Motor neuron (in vitro differentiated cells): ENCODE data around the gene PCSK4. TPM values are rescaled to one million over a fixed set of nuclear protein-coding genes. Genes with fewer than 3 reads are reported as not detected.
"Not testable (repeated sequence)": the region's sequence is repeated elsewhere in the genome, so short reads cannot be mapped to it uniquely, and the experiment has no call there.

ENCODE experiments used
- ATAC-seq, 8 experiments: fragments of 200-7000 bp; cut with Tn5 transposase; replicated peaks in 6 of 8; 2 replicates each; pipeline ENCODE4 v1.8.0; 2021; ENCODE audit warnings: mild to moderate bottlenecking in 8 of 8, moderate library complexity in 8 of 8
- H3K27ac ChIP-seq, 2 donors: fragments of 250-450 bp; sonication (Bioruptor Pico); 2 replicates each; pipeline ENCODE4 v1.9.0; 2021; ENCODE audit warnings: antibody characterized with exemption in 2 of 2, mild to moderate bottlenecking in 2 of 2, moderate library complexity in 1 of 2
- H3K4me1 ChIP-seq, 2 donors: fragments of 250-450 bp; sonication (Bioruptor Pico); replicated peaks in 1 of 2; 2 replicates each; pipeline ENCODE4 v1.6.1; 2021; ENCODE audit warnings: antibody characterized with exemption in 2 of 2, mild to moderate bottlenecking in 2 of 2, moderate library complexity in 1 of 2
- H3K4me3 ChIP-seq, 5 donors: fragments of 250-450 bp; sonication (Bioruptor Pico); 2 replicates each; pipeline ENCODE4 v1.9.0; 2021; ENCODE audit warnings: antibody characterized with exemption in 5 of 5, mild to moderate bottlenecking in 5 of 5, moderate library complexity in 4 of 5
- WGBS, 10 experiments: fragments of 450-650 bp; shearing (Covaris generic); methylation state at CpG; one replicate each; pipeline ENCODE4 v1.0.0; 2022; 5-methylcytosine and 5-hydroxymethylcytosine counted together
- in situ Hi-C, 9 experiments: fragments of 400-800 bp; cut with MboI; loops; one replicate each; pipeline ENCODE4 v1.15.0; 2021; ENCODE audit warnings: low sequenced_read_pairs in 9 of 9, low pct_unique_long_range_greater_than_20kb in 2 of 9; ENCODE audit not compliant: unreplicated experiment in 9 of 9
- total RNA-seq, 8 experiments: library from RNA; unstranded; fragments of 300-600 nt; gene quantifications; 2 replicates each; pipeline versions ENCODE4 v1.2.3 to v1.2.4, GENCODE V29; 2022

The PCSK4 gene
- total RNA-seq, 8 experiments from 2014 or later: 1.9 to 5.6 (median 4.4) TPM

DNA sequence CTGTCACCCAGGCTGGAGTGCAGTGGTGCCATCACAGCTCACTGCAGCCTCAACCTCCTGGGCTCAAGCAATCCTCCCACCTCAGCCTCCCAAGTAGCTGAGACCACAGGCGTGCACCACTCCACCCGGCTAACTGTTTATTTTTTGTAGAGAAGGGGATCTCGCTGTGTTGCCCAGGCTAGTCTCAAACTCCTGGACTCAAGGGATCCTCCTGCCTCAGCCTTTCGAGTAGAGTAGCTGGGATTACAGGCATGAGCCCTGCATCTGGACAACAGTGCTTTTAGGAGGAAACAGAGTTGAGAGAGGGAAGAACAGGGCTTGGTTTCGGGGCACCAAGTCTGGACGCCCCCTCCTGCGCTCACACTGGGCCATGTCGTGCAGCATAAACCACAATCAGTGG, 29.7 kb upstream of the PCSK4 start:
- ATAC-seq, in situ Hi-C loops: not testable (repeated sequence)

DNA sequence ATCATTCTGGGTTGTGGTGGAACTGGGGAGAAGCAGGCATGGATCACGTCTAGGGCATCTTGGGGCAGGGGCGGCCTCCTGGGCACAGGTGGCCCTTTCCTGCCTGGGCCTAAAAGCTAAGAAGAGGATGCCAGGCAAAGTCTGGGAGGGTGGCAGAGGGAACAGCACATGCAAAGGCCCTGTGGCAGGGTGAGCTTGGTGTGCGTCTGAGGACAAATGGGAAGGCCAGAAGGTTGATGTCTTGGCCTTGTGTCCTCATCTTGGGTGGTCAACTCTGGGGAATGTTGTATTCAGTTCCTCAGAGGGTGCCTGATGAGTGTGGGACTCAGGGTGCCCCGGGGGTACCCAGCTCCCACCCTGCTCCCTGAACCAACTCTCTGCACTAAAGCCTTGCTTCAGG, 28.3 kb upstream of the PCSK4 start:
- in situ Hi-C loops: no loop called here
- 17 to 100% (median 56%) methylated on average over 1 to 2 of the region's 4 CpGs; no CpG with 5 or more reads in 6 of the 10 experiments for WGBS, 10 experiments

More for the DNA sequence above, 29.7 kb upstream of the PCSK4 start:
- WGBS, 10 experiments: 0 to 100% (median 65%) methylated on average over 1 to 7 of the region's 8 CpGs; no CpG with 5 or more reads in 4 of the 10 experiments
- not testable (repeated sequence) for H3K4me3 ChIP-seq, H3K27ac ChIP-seq, H3K4me1 ChIP-seq

DNA sequence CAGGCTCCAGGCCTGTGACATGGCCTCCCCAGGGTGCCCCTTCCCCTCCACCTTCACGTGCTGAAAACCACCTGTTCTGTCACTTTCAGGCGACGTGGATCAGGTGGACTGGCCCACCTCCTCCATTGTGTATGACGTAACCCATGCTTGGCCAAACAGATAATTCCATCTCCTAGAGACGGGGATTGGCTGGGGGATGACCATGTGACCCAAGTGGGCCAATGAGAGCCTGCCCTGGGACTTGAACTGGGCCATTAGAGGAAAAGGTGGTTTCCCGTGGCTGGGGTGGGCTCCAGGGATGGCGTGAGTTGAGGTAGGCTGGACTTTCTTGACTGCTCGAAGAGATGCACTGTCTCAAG, 26.2 kb upstream of the PCSK4 start:
- Histone ChIP-seq H3K27ac (no peak overlapping the region), H3K4me3 (no peak overlapping the region), H3K4me1 (peaks cover 0 to 10% of the 10 kb centered on the region in 2 donors)
- 45 to 81% (median 77%) methylated on average over 1 to 6 of the region's 8 CpGs; no CpG with 5 or more reads in 6 of the 10 experiments for WGBS, 10 experiments
- in situ Hi-C loops: no loop called here
- ATAC-seq: no peak

More for the DNA sequence above, 28.3 kb upstream of the PCSK4 start:
- no peak for ATAC-seq
- Histone ChIP-seq H3K4me3 (no peak overlapping the region), H3K27ac (no peak overlapping the region), H3K4me1 (peaks cover 0 to 2% of the 10 kb centered on the region in 2 donors)

DNA sequence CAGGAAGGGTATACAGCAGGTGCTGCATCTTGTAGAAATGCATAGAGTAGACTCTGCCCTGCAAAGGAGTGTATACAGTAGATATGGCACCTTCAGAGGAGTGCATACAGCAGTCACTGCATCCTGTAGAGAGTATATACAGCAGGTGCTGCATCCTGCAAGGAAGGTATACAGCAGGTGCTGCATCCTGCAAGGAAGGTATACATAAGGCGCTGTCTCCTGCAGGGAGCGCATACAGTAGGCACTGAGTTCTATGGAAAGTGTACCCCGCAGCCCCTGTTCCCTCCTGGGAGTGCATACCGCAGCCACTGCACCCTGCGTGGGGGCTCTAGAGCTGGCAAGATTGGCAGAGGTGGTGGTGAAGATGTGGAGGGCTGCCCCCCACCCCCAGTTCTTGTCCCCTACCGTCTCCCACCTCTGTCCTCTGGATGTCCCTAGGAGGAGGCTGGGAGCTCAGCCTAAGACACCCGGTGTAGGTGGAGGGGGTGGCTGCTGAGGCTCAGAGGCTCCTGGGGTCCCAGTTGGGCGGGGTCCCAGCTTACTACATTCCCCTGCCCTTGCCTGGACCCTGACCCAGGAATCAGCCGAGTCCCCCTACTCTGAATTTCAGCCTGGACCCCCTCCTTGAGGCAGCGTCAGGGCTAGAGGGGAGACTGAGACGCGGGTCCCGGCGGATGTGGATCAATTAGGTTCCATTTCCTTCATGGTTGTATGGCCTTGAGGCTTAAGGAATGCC, 25.0 kb upstream of the PCSK4 start:
- WGBS, 10 experiments: 30 to 87% (median 62%) methylated on average over 2 to 5 of the region's 14 CpGs; no CpG with 5 or more reads in 7 of the 10 experiments

DNA sequence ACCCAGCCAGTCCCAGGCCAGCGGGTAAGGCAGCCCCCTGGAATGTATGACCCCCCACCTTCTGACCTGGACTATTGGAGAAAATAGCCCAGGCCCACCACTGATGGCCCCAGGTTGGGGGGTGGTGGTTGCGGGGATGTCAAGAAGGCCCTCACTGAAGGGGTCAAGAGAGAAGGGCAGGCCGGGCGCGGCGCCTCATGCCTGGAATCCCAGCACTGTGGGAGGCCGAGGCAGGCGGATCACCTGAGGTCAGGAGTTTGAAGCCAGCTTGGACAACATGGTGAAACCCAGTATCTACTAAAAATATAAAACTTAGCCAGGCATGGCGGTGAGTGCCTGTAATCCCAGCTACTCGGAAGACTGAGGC, 24.1 kb upstream of the PCSK4 start:
- in situ Hi-C loops: no loop called here
- WGBS, 10 experiments: 16 to 83% (median 55%) methylated on average over 1 to 4 of the region's 10 CpGs; no CpG with 5 or more reads in 4 of the 10 experiments
- Histone ChIP-seq H3K4me3 (no peak overlapping the region), H3K4me1 (peaks cover 0 to 10% of the 10 kb centered on the region in 2 donors), H3K27ac (no peak overlapping the region)
- ATAC-seq: no peak

More for the DNA sequence above, 25.0 kb upstream of the PCSK4 start:
- Histone ChIP-seq H3K27ac (no peak overlapping the region), H3K4me1 (peaks cover 0 to 10% of the 10 kb centered on the region in 2 donors), H3K4me3 (no peak overlapping the region)
- in situ Hi-C loops: no loop called here
- no peak for ATAC-seq

DNA sequence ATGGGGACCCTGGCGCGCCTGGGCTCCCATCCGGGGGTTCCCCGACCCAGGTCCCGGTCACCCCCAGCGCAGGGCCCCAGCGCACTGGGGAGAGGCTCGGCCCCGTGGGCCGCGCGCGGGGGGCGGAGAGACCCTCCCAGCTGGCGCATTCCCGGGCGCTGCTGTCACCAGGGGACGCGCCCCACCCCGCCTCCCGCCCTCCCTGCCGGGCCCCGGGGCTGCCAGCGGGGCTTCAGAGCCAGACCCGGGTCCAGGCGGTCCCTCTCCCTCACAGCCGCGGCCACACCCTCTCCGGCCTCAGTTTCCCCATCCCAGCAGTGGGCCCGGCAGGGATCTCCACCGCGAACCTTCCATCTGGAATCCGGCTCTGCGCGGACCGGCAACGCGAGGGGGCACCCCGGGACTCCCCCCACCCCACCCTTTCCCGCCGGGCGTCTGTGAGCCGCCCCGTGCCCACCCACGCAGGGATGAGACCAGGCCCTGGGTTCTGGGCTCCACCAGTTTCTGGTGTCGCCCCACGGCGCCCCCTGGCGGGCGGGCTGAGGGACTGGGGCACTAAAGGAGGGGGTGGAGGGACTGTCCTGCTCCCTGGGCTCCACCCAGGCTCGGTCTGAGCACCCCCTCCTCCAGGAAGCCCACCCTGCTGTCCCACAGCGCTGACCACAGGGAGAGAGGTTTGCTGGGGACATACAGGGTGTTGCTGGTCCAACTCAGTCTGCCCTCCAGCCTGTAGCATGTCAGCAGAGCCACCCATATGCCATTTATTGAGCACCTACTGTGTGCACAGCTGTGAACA, 23.5 kb upstream of the PCSK4 start:
- Histone ChIP-seq H3K4me3 (peak overlapping the region in 3 of 5 donors; percentile 20 to 25 (median 24)), H3K27ac (no peak overlapping the region), H3K4me1 (peaks cover 0 to 10% of the 10 kb centered on the region in 2 donors)
- WGBS, 10 experiments: 5% methylated on average over 4 of the region's 52 CpGs; no CpG with 5 or more reads in 9 of the 10 experiments
- in situ Hi-C loops: no loop called here
- peak; percentile 55 to 67 (median 60) for ATAC-seq

DNA sequence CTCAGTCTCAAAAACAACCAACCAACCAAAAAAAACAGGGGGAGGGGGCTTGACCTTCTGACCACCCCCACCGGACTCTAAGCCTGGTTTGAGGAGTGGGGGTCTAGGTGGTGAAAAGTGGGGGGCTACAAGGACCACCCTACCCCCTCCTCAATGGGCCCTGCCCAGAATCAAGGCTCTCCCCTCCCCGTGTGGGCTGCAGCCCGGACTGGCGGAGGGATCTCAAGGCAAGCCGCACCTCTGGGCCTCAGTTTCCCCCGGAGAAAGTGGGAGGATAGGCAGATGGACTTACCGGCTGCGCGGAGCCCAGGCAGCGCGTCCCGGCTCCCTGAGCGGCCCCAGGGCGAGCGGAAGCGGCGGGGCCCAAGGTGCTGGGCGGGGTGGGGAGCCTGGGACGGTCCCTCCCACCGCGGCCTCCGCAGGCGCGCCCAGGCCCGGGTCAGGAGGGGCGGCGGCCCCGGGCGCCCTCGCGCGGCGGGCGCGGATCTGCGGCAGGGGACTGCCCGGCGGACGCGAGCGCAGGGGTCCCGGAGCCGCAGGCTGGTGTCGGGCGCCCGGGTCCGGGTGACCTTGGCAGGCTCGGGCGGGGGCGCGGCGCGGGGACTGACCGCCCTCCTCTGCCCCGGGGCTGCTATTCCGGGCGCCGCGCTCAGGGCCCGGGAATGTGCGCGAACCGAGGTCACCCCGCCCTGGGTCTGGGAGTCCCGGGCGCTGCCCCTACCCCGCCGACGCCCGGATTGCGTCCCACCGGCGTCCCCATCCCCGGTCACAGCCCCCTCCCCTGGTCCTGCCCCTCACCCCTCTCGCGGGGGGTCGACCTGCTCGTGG, 22.7 kb upstream of the PCSK4 start, which contains the start of gene ADAMTSL5:
ADAMTSL5 (minus strand) TSS at position 349 of the 828 bp plus-strand sequence. CDS start 2,076 bp downstream, outside the sequence.
- in situ Hi-C loops: no loop called here
- Histone ChIP-seq H3K4me1 (peaks cover 0 to 10% of the 10 kb centered on the region in 2 donors), H3K4me3 (peak within 1 kb of the TSS in 3 of 5 donors; percentile 20 to 25 (median 24)), H3K27ac (no peak within 1 kb of the TSS)
- peak; percentile 36 to 77 (median 49) for ATAC-seq
- no CpG with 5 or more reads among the region's 78 CpGs for WGBS, 10 experiments

DNA sequence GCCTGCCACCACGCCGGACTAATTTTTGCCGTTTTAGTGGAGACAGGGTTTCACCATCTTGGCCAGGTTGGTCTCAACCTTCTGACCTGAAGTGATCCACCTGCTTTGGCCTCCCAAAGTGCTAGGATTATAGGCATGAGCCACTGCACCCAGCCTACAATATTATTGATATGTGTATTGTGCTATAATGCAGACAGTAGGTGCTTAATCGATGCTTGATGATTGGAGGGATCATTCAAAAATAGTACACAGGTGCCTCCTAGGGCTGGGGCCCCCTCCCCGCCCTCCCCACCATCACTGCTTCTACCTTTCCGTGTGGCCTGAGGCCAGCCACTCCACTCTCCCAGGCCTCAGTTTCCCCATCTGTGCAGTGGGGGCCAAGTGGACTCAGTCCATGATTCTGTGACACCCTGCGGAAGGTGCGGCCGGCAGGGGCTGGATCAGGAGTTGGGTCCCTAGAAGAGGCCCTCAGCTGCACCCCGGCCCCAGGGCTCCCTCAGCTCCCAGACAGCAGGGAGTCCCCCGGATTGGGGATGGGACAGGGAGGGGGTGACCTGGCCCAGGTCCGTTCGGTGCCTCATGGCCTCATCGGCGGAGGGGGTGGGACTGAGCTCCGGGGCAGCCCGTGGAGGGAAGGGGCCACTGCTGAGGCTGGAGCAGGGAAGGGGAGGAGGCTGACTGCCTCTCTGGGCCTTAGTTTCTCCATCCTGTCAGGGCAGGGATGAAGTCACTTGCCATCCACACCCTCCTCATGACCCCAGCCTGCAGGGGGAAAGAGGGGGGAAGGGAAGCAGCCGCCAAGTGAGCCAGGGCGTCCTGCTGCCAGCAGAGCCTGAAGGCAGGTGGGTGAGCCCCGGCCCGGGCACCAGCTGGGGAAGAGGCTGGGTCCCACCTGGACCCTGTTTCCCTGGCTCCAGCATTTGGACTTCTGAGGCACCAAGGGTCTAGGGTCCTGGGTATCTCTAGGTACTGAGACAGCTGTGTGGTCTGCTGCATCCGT, 21.5 kb upstream of the PCSK4 start:
- 36 to 90% (median 75%) methylated on average over 4 to 6 of the region's 22 CpGs; no CpG with 5 or more reads in 6 of the 10 experiments for WGBS, 10 experiments
- in situ Hi-C loops: no loop called here
- no peak for ATAC-seq
- Histone ChIP-seq H3K27ac (no peak overlapping the region), H3K4me3 (no peak overlapping the region), H3K4me1 (peaks cover 4 to 15% of the 10 kb centered on the region in 2 donors)

DNA sequence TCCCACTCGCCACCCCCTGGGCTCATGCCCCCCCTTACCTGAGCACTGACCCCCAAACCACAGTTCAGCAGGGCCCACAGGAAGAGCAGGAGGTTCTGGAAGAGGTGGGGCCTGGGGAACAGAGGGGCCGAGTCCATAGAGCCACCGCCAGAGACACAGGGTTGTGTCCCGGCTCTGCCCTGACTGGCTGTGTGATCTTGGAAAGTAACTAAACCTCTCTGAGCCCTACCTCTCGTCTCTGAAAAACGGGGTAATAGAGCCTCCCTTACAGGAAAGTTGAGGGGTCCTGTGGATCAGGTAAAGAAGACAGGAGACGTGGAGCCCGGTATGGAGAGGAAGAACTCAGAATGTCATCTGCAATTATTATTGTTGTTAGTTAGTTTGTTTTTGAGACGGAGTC, 20.7 kb upstream of the PCSK4 start:
- no peak for ATAC-seq
- Histone ChIP-seq H3K4me1 (peaks cover 4 to 15% of the 10 kb centered on the region in 2 donors), H3K27ac (no peak overlapping the region), H3K4me3 (no peak overlapping the region)
- in situ Hi-C loops: no loop called here
- WGBS, 10 experiments: 40 to 100% (median 56%) methylated on average over 1 to 2 of the region's 9 CpGs; no CpG with 5 or more reads in 6 of the 10 experiments

DNA sequence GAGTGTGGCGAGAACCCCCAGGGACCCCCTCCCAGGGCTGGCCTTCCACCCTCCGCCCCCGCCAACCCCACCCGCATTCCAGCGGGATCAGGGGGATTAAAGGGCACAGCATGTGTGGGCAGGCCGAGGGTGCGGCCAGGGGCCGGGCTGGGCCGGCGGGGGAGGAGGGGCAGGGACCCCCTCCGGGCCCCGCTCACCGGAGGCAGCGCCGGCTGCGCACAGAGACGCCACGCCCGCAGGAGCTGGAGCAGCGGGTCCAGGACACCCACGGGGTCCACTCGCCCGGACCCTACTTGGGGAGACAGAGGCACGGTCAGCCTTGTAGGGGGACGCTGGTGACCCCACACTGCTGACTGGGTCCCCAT, 20.3 kb upstream of the PCSK4 start:
- Histone ChIP-seq H3K4me1 (peaks cover 4 to 15% of the 10 kb centered on the region in 2 donors), H3K4me3 (no peak overlapping the region), H3K27ac (no peak overlapping the region)
- in situ Hi-C loops: no loop called here
- no peak for ATAC-seq
- no CpG with 5 or more reads among the region's 25 CpGs for WGBS, 10 experiments

DNA sequence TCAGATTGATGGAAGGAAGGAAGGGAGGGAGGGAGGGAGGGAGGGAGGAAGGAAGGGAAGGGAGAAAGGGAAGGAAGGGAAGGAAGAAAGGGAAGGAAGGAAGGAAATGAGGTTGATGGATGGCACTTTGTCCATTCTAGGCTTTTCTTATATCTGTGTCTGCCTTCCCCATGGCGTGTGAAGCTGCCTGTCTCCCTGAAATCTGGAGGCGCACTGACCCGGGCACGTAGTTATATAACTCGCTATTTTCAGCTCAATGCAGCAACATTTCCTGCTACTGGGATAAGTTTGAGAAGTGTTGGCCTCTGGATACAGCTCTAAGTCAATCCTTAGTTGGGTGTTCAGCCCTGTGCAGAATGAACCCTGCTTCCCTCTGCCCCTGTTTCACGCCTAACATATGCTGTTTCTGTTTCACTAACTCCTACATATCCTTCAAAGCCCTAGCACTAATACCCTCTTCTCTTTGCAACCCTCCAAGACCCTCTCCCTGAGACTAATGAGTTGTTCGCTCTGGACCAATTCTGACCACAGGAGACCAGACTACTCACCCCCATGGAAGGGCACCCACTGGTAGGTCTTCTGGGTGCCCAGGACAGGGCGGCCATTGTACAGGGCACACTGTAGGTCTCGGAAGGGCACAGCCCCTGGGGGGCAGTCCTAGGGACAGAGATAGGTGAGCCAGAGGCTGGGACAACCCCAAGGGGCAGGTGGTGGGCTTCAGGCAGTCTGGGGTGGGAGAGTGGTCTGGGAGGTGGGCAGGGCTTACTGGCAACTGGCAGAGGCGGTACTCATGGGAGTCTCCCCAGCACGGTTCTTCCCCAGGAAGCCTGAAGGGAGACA, 19.7 kb upstream of the PCSK4 start:
- in situ Hi-C loops: no loop called here
- 48 to 90% (median 64%) methylated on average over 1 to 5 of the region's 11 CpGs; no CpG with 5 or more reads in 4 of the 10 experiments for WGBS, 10 experiments
- H3K27ac ChIP-seq: no peak overlapping the region
- H3K4me3 ChIP-seq: no peak overlapping the region
- H3K4me1 ChIP-seq: peaks cover 4 to 16% of the 10 kb centered on the region in 2 donors
- no peak for ATAC-seq
